HFF-Myc (cell line): ENCODE data around the gene RPS17.

ENCODE experiments used
- DNase-seq: peaks from one replicate; pipeline ENCODE4 v3.0.0-alpha.2; 2011; ENCODE audit warnings: low read depth; ENCODE audit errors: extremely low read depth
- H3K4me3 ChIP-seq: replicated peaks from 2 replicates; pipeline ENCODE4 v1.5.1; 2011; ENCODE audit warnings: low read depth, mild to moderate bottlenecking, control low read depth, low read length
- TF ChIP-seq, protein P1 (sequence below): IDR thresholded peaks from 2 replicates; pipeline ENCODE4 v1.5.1; 2012; ENCODE audit warnings: mild to moderate bottlenecking, low read depth, low read length, control low read depth; ENCODE audit errors: missing control alignments

RPS17 gene

GRCh38 chr15:82572311-82572710, 32.1 kb upstream of the RPS17 start:
- no peak for DNase-seq
- no peak overlapping the region for H3K4me3 ChIP-seq
- TF ChIP-seq, protein P1, sequence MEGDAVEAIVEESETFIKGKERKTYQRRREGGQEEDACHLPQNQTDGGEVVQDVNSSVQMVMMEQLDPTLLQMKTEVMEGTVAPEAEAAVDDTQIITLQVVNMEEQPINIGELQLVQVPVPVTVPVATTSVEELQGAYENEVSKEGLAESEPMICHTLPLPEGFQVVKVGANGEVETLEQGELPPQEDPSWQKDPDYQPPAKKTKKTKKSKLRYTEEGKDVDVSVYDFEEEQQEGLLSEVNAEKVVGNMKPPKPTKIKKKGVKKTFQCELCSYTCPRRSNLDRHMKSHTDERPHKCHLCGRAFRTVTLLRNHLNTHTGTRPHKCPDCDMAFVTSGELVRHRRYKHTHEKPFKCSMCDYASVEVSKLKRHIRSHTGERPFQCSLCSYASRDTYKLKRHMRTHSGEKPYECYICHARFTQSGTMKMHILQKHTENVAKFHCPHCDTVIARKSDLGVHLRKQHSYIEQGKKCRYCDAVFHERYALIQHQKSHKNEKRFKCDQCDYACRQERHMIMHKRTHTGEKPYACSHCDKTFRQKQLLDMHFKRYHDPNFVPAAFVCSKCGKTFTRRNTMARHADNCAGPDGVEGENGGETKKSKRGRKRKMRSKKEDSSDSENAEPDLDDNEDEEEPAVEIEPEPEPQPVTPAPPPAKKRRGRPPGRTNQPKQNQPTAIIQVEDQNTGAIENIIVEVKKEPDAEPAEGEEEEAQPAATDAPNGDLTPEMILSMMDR: no peak

GRCh38 chr15:82571722-82572222, 31.5 kb upstream of the RPS17 start:
- TF ChIP-seq, protein P1: no peak
- H3K4me3 ChIP-seq: peak overlapping the region; percentile 23
- DNase-seq: peak; percentile 15

DNA sequence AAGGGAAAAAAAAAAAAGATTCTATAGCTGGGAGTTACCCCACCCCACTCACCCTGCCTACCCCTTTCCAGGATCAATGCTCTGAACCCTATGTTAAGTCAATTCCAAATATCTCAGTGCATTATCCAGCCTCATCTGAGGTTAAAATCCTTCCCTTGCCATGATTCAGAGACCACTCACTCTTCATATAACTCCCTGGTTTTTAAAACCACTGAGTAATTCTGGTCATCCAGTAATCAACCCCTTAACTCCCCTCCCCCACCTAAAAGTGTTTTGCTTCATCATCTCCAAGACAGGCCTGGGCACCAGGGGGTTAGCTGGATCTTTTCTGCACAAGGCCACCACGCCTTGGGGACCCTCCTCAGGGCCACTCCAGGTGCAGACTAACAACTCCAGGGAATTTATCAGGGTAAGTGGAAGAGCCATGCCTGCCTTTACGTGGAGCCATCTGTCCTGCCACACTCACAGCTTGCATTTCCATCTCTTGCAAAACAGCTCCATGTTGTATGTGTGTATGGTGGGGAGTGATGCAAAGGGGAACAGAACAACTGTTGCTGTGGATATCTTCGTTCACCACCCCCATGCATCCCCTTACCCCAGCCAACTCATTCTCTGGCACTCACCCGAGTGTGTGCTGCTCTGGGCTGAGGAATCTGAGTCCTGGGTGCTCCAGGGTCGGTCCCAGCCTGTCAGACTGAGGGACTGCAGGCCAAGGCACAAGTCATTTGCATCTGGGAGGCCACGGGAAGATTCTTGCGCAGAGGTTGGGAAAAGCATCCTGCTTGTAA, 30.7 kb upstream of the RPS17 start:
- TF ChIP-seq, protein P1: no peak
- no peak for DNase-seq
- H3K4me3 ChIP-seq: no peak overlapping the region

GRCh38 chr15:82569834-82570233, 29.6 kb upstream of the RPS17 start:
- TF ChIP-seq, protein P1: no peak
- no peak for DNase-seq
- no peak overlapping the region for H3K4me3 ChIP-seq

- H3K4me3 ChIP-seq: no peak overlapping the region
- DNase-seq: no peak
- TF ChIP-seq, protein P1: no peak
Measured at GRCh38 chr15:82568986-82569385, 28.7 kb upstream of the RPS17 start.

DNA sequence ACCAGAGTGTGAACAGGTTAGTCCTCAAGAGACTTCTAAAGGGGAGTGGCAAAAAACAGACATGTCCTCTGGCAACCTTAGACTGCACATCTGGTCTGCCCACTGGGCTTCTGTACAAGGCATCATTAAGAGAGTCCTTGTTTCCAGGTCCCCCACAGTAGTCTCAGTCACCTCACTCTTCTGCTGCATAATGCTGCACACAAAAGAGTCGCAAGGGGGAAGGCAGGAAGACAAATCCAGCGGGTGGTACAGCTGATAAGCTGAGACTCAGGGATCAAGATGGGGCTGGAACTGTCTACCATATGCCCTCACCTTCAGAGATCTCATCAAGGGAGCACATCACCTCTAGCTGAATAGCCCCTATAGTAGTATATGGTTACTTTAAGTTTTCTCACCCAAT, 27.4 kb upstream of the RPS17 start:
- TF ChIP-seq, protein P1: no peak
- DNase-seq: no peak

GRCh38 chr15:82566690-82567089, 26.4 kb upstream of the RPS17 start:
- TF ChIP-seq, protein P1: no peak
- no peak overlapping the region for H3K4me3 ChIP-seq
- DNase-seq: no peak

More for the DNA sequence above, 27.4 kb upstream of the RPS17 start:
- H3K4me3 ChIP-seq: no peak overlapping the region
